Fibroblast of skin of right biceps (primary cell): ENCODE measurements around the gene SDC4.
"Not testable (repeated sequence)": the region's sequence is repeated elsewhere in the genome, so short reads cannot be mapped to it uniquely, and the experiment has no call there.

Source experiments
- DNase-seq: peaks from one replicate; pipeline ENCODE4 v3.0.0-alpha.2; 2013

SDC4 gene

GRCh38 chr20:45363611-45364492, 15.6 kb upstream of the SDC4 start:
- DNase-seq = no peak

- DNase-seq = peak; percentile 98
Observed at GRCh38 chr20:45362804-45363610, 14.8 kb upstream of the SDC4 start, which contains the start of gene SYS1. TSS of gene SYS1 (plus strand) at chr20:45363156. CDS start at chr20:45363532, 376 bp downstream.

GRCh38 chr20:45361793-45362192, 13.6 kb upstream of the SDC4 start:
- DNase-seq = no peak

- peak; percentile 62 for DNase-seq
Observed at GRCh38 chr20:45359406-45360148, 11.4 kb upstream of the SDC4 start.

GRCh38 chr20:45359069-45359405, 10.8 kb upstream of the SDC4 start:
- peak; percentile 48 for DNase-seq

- peak; percentile 74 for DNase-seq
Observed at GRCh38 chr20:45358282-45359068, 10.3 kb upstream of the SDC4 start.

GRCh38 chr20:45355209-45356084, 7.2 kb upstream of the SDC4 start:
- DNase-seq = peak; percentile 56

- peak; percentile 61 for DNase-seq
Observed at GRCh38 chr20:45354423-45355208, 6.4 kb upstream of the SDC4 start.

GRCh38 chr20:45353746-45354145, 5.5 kb upstream of the SDC4 start:
- DNase-seq = no peak

- DNase-seq = no peak
Observed at GRCh38 chr20:45352729-45353128, 4.5 kb upstream of the SDC4 start.

- DNase-seq = not testable (repeated sequence)
Observed at GRCh38 chr20:45350795-45351194, 2.6 kb upstream of the SDC4 start.

- DNase-seq = no peak
Observed at GRCh38 chr20:45350217-45350616, 2.0 kb upstream of the SDC4 start.

- DNase-seq = no peak
Observed at GRCh38 chr20:45347297-45347935, 808 bp downstream of the SDC4 start.

GRCh38 chr20:45346851-45347250, 1.4 kb downstream of the SDC4 start:
- DNase-seq = peak; percentile 34

- no peak for DNase-seq
Observed at GRCh38 chr20:45346291-45346718, 1.9 kb downstream of the SDC4 start.

GRCh38 chr20:45345104-45345936, 2.9 kb downstream of the SDC4 start:
- no peak for DNase-seq

GRCh38 chr20:45344168-45344860, 3.9 kb downstream of the SDC4 start:
- peak; percentile 92 for DNase-seq

GRCh38 chr20:45343532-45344167, 4.6 kb downstream of the SDC4 start:
- no peak for DNase-seq
